HUES64 (cell line): ENCODE results near the gene PREX1.

ENCODE experiments used
- H3K27ac ChIP-seq: 2 replicates; pipeline ENCODE4 v1.7.0; 2013; ENCODE audit warnings: low read depth, low read length, inconsistent platforms
- H3K27me3 ChIP-seq: 2 replicates; pipeline ENCODE4 v1.6.1; 2013; ENCODE audit warnings: mild to moderate bottlenecking, low read length; ENCODE audit not compliant: insufficient read depth
- H3K36me3 ChIP-seq: 2 replicates; pipeline ENCODE4 v1.6.1; 2013; ENCODE audit warnings: mild to moderate bottlenecking, low read length; ENCODE audit not compliant: insufficient read depth
- H3K4me1 ChIP-seq: 2 replicates; pipeline ENCODE4 v1.6.1; 2013; ENCODE audit warnings: mild to moderate bottlenecking, low read length, moderate library complexity; ENCODE audit not compliant: insufficient read depth
- H3K4me3 ChIP-seq: 2 replicates; pipeline ENCODE4 v1.5.1; 2013; ENCODE audit warnings: mild to moderate bottlenecking, low read length, moderate library complexity
- H3K9ac ChIP-seq: 2 replicates; pipeline ENCODE4 v1.6.1; 2013; ENCODE audit warnings: mild to moderate bottlenecking, low read depth, low read length
- H3K9me3 ChIP-seq: 2 replicates; pipeline ENCODE4 v1.6.1; 2013; ENCODE audit warnings: low read depth, low read length; ENCODE audit not compliant: insufficient read depth
- WGBS: fragments of 150-250, 120-280 bp; methylation state at CpG from one replicate; pipeline ENCODE4 v1.1.7; 2013; ENCODE audit warnings: missing lambda C conversion rate; 5-methylcytosine and 5-hydroxymethylcytosine counted together

Gene PREX1

DNA sequence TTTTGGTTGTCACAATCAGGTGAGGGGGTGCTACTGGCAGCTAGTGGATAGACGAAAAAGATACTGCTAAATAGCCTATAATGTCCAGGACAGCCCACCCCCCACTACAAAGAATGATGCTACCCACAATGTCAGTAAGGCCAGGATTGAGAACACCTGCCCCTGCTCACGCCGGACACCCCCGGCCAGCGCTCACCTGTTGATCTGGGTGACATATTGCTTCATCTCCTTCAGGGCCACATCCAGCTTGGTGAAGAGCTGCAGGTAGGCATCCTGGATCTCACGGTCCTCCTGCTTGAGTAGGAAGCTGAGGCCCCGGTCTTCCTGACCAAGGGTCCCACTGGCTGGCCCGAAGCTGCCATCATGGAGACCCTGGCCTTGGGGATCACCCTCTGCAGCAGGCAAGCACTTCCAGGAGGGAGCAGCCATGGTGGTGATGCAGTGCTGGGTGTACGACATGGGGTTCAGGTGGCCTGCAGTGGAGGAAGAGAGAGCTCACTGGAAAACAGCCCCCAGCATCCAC, 178.6 kb downstream of the PREX1 start:
- Histone ChIP-seq H3K27me3 (no peaks in the 10 kb centered on the region), H3K4me3 (no peak overlapping the region), H3K9me3 (no peaks in the 10 kb centered on the region), H3K4me1 (no peaks in the 10 kb centered on the region), H3K36me3 (peaks cover 26% of the 10 kb centered on the region), H3K27ac (no peak overlapping the region), H3K9ac (no peak overlapping the region)
- WGBS = 96% methylated on average over 9 of the region's 9 CpGs

- no peak overlapping the region for H3K27ac ChIP-seq
- H3K9ac ChIP-seq = no peak overlapping the region
- WGBS = 92% methylated on average over 9 of the region's 9 CpGs
- H3K4me3 ChIP-seq = no peak overlapping the region
- no peaks in the 10 kb centered on the region for H3K4me1 ChIP-seq
- H3K27me3 ChIP-seq = no peaks in the 10 kb centered on the region
- H3K36me3 ChIP-seq = peaks cover 29% of the 10 kb centered on the region
- no peaks in the 10 kb centered on the region for H3K9me3 ChIP-seq
These were observed 179.2 kb downstream of the PREX1 start for GRCh38 chr20:48648482-48649051.

DNA sequence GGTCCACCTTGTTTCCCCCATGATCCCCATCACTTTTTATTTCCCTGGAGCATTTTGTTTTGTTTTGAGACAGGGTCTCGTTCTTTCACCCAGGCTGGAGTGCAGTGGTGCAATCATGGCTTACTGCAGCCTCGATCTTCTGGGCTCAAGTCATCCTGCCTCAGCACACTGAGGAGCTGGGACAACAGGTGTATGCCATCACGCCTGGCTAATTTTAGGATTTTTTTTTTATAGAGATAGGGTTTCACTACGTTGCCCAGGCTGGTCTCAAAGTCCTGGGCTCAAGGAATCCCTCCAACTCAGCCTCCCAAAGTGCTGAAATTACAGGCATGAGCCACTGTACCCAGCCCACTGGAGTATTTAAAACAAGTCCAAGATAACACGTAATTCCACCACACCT, 179.9 kb downstream of the PREX1 start:
- Histone ChIP-seq H3K9me3 (no peaks in the 10 kb centered on the region), H3K27me3 (no peaks in the 10 kb centered on the region), H3K27ac (no peak overlapping the region), H3K4me3 (no peak overlapping the region), H3K9ac (no peak overlapping the region), H3K36me3 (peaks cover 26% of the 10 kb centered on the region), H3K4me1 (no peaks in the 10 kb centered on the region)
- WGBS = 86% methylated on average over 5 of the region's 5 CpGs

GRCh38 chr20:48645666-48646065, 182.1 kb downstream of the PREX1 start:
- Histone ChIP-seq H3K4me3 (no peak overlapping the region), H3K9me3 (no peaks in the 10 kb centered on the region), H3K9ac (no peak overlapping the region), H3K27ac (no peak overlapping the region), H3K4me1 (no peaks in the 10 kb centered on the region), H3K27me3 (no peaks in the 10 kb centered on the region), H3K36me3 (peaks cover 27% of the 10 kb centered on the region)
- WGBS = 96% methylated on average over 13 of the region's 13 CpGs

- Histone ChIP-seq H3K36me3 (peaks cover 27% of the 10 kb centered on the region; the same call in 1 of the 2 replicates), H3K4me1 (no peaks in the 10 kb centered on the region), H3K4me3 (no peak overlapping the region), H3K9ac (no peak overlapping the region), H3K9me3 (no peaks in the 10 kb centered on the region), H3K27ac (no peak overlapping the region), H3K27me3 (no peaks in the 10 kb centered on the region)
- WGBS = 94% methylated on average over 15 of the region's 15 CpGs
These were observed 183.4 kb downstream of the PREX1 start for GRCh38 chr20:48644286-48644828.

GRCh38 chr20:48642105-48642880, 185.5 kb downstream of the PREX1 start:
- H3K9ac ChIP-seq = no peak overlapping the region
- peaks cover 24% of the 10 kb centered on the region; the same call in 1 of the 2 replicates for H3K36me3 ChIP-seq
- no peak overlapping the region for H3K27ac ChIP-seq
- H3K9me3 ChIP-seq = no peaks in the 10 kb centered on the region
- no peaks in the 10 kb centered on the region for H3K27me3 ChIP-seq
- 96% methylated on average over 11 of the region's 11 CpGs for WGBS
- H3K4me1 ChIP-seq = no peaks in the 10 kb centered on the region
- H3K4me3 ChIP-seq = no peak overlapping the region

GRCh38 chr20:48640871-48641270, 186.9 kb downstream of the PREX1 start:
- H3K4me3 ChIP-seq = no peak overlapping the region
- H3K4me1 ChIP-seq = no peaks in the 10 kb centered on the region
- no peak overlapping the region for H3K9ac ChIP-seq
- H3K36me3 ChIP-seq = peaks cover 24% of the 10 kb centered on the region; the same call in 1 of the 2 replicates
- 86% methylated on average over 2 of the region's 2 CpGs for WGBS
- H3K27ac ChIP-seq = no peak overlapping the region
- no peaks in the 10 kb centered on the region for H3K27me3 ChIP-seq
- no peaks in the 10 kb centered on the region for H3K9me3 ChIP-seq

- WGBS = 94% methylated on average over 5 of the region's 5 CpGs
- no peak overlapping the region for H3K27ac ChIP-seq
- H3K4me1 ChIP-seq = no peaks in the 10 kb centered on the region
- H3K4me3 ChIP-seq = no peak overlapping the region
- peaks cover 16% of the 10 kb centered on the region; the same call in 1 of the 2 replicates for H3K36me3 ChIP-seq
- H3K9me3 ChIP-seq = no peaks in the 10 kb centered on the region
- no peak overlapping the region for H3K9ac ChIP-seq
- no peaks in the 10 kb centered on the region for H3K27me3 ChIP-seq
These were observed 187.9 kb downstream of the PREX1 start for GRCh38 chr20:48639899-48640298.

- H3K27me3 ChIP-seq = no peaks in the 10 kb centered on the region
- 95% methylated on average over 11 of the region's 11 CpGs for WGBS
- H3K36me3 ChIP-seq = peaks cover 13% of the 10 kb centered on the region; the same call in 1 of the 2 replicates
- H3K4me3 ChIP-seq = no peak overlapping the region
- no peaks in the 10 kb centered on the region for H3K4me1 ChIP-seq
- H3K9ac ChIP-seq = no peak overlapping the region
- H3K9me3 ChIP-seq = no peaks in the 10 kb centered on the region
- H3K27ac ChIP-seq = no peak overlapping the region
These were observed 189.3 kb downstream of the PREX1 start for GRCh38 chr20:48638546-48638945.

DNA sequence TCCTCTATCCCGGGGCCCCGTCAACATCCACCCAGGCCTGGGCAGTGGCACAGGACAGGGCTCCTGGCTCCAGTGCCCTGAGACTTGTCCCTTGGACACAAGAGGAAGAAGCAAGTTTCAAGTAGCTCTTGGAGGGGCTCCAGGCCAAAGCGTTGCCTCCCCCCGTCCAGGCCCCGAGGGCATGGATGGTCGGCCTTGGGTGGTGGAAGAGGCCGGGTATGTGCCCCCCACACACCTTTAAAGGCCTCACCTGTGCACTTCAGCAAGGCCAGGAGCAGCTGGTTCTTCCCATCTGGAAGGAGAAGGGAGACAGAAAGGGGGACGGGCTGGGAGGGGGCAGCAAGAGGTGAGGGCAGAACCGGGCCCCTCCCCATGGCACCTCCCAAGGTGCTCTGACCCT, 190.3 kb downstream of the PREX1 start:
- no peaks in the 10 kb centered on the region for H3K9me3 ChIP-seq
- H3K4me1 ChIP-seq = no peaks in the 10 kb centered on the region
- H3K4me3 ChIP-seq = no peak overlapping the region
- H3K9ac ChIP-seq = no peak overlapping the region
- H3K27me3 ChIP-seq = no peaks in the 10 kb centered on the region
- no peak overlapping the region for H3K27ac ChIP-seq
- H3K36me3 ChIP-seq = peaks cover 11% of the 10 kb centered on the region; the same call in 1 of the 2 replicates
- 98% methylated on average over 9 of the region's 9 CpGs for WGBS

DNA sequence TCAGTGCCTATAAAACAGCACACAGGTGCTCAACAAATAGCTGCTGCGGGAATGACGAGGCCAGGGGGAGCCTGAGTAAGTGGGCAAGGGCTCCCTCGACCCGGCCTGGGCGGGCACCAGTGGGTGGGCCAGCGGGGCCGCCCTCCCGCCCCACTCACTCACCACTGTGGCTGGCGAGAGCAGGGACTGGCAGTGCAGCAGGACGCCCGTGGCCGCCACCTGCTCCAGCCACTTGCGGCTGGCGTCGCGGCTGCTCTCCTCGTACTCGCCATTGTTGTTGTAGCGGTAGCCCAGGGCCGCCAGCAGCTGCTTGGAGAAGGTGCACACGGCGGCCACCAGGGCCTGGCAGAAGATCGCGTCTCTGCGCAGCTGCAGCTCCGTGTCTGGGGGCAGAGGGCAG, 191.5 kb downstream of the PREX1 start:
- 96% methylated on average over 26 of the region's 26 CpGs for WGBS
- H3K4me1 ChIP-seq = no peaks in the 10 kb centered on the region
- no peaks in the 10 kb centered on the region for H3K27me3 ChIP-seq
- no peaks in the 10 kb centered on the region for H3K9me3 ChIP-seq
- H3K9ac ChIP-seq = no peak overlapping the region
- H3K36me3 ChIP-seq = peaks cover 9% of the 10 kb centered on the region; the same call in 1 of the 2 replicates
- no peak overlapping the region for H3K27ac ChIP-seq
- no peak overlapping the region for H3K4me3 ChIP-seq
